Liver (tissue), 9 donors: ENCODE data around the gene ANKRD34C. TPM values are rescaled to one million over a fixed set of nuclear protein-coding genes. Genes with fewer than 3 reads are reported as not detected.

Source experiments
- DNase-seq: peaks from one replicate; pipeline ENCODE4 v3.0.0-alpha.2; 2017; ENCODE audit warnings: low spot score
- H3K27ac ChIP-seq, 2 donors: one replicate each; pipeline ENCODE4 v1.7.0; 2013; ENCODE audit warnings: inconsistent platforms in 2 of 2, low read length in 2 of 2, control low read depth in 1 of 2, low read depth in 1 of 2, mild to moderate bottlenecking in 1 of 2
- H3K27me3 ChIP-seq, 4 donors: one replicate each; pipeline versions ENCODE4 v1.6.1 to v1.7.0; 2013; ENCODE audit warnings: low read length in 3 of 4, inconsistent platforms in 1 of 4, mild to moderate bottlenecking in 1 of 4, moderate library complexity in 1 of 4; ENCODE audit not compliant: control insufficient read depth in 4 of 4, insufficient read depth in 4 of 4
- H3K36me3 ChIP-seq, 4 donors: one replicate each; pipeline versions ENCODE4 v1.6.1 to v1.7.0; 2013; ENCODE audit warnings: low read length in 3 of 4, mild to moderate bottlenecking in 3 of 4, low read depth in 1 of 4, moderate library complexity in 1 of 4; ENCODE audit not compliant: control insufficient read depth in 4 of 4, insufficient read depth in 3 of 4
- H3K4me1 ChIP-seq, 4 donors: one replicate each; pipeline versions ENCODE4 v1.6.1 to v1.7.0; 2013; ENCODE audit warnings: low read length in 3 of 4, mild to moderate bottlenecking in 3 of 4, moderate library complexity in 1 of 4; ENCODE audit not compliant: control insufficient read depth in 4 of 4, insufficient read depth in 4 of 4
- H3K4me3 ChIP-seq, 3 donors: one replicate each; pipeline versions ENCODE4 v1.6.1 to v1.7.0; 2013; ENCODE audit warnings: low read length in 3 of 3, control low read depth in 1 of 3, low read depth in 1 of 3, mild to moderate bottlenecking in 1 of 3
- H3K9ac ChIP-seq, 2 donors: one replicate each; pipeline ENCODE4 v1.7.0; 2013; ENCODE audit warnings: low read length in 2 of 2, mild to moderate bottlenecking in 2 of 2, moderate library complexity in 2 of 2, control low read depth in 1 of 2, low read depth in 1 of 2
- H3K9me3 ChIP-seq, 4 donors: one replicate each; pipeline versions ENCODE4 v1.6.1 to v1.7.0; 2013; ENCODE audit warnings: low read length in 3 of 4; ENCODE audit not compliant: control insufficient read depth in 4 of 4
- ATF3 ChIP-seq: IDR thresholded peaks from 2 replicates; pipeline ENCODE4 v1.6.1; 2016; ENCODE audit warnings: antibody characterized with exemption
- EGR1 ChIP-seq, 2 donors: IDR thresholded peaks; 2 replicates each; pipeline ENCODE4 v1.6.1; 2016 to 2018; ENCODE audit warnings: antibody characterized with exemption in 2 of 2, low read depth in 2 of 2
- FOXA2 ChIP-seq: IDR thresholded peaks from 2 replicates; pipeline ENCODE4 v1.6.1; 2016; ENCODE audit warnings: antibody characterized with exemption
- GABPA ChIP-seq, 2 donors: IDR thresholded peaks in 1 of 2; conservative IDR thresholded peaks in 1 of 2; 2 replicates each; pipeline ENCODE4 v1.6.1; 2016; ENCODE audit warnings: antibody characterized with exemption in 2 of 2, mild to moderate bottlenecking in 1 of 2, moderate library complexity in 1 of 2
- NR2F2 ChIP-seq: IDR thresholded peaks from 2 replicates; pipeline ENCODE4 v1.6.1; 2016; ENCODE audit warnings: antibody characterized with exemption
- RAD21 ChIP-seq, 2 donors: IDR thresholded peaks; 2 replicates each; pipeline ENCODE4 v1.6.1; 2016; ENCODE audit warnings: antibody characterized with exemption in 2 of 2, mild to moderate bottlenecking in 2 of 2
- REST ChIP-seq: IDR thresholded peaks from 2 replicates; pipeline ENCODE4 v1.6.1; 2016; ENCODE audit warnings: antibody characterized with exemption, mild to moderate bottlenecking
- RXRA ChIP-seq, 2 donors: IDR thresholded peaks; 2 replicates each; pipeline ENCODE4 v1.6.1; 2017 to 2018; ENCODE audit warnings: antibody characterized with exemption in 2 of 2, mild to moderate bottlenecking in 1 of 2
- SP1 ChIP-seq: IDR thresholded peaks from 2 replicates; pipeline ENCODE4 v1.6.1; 2018; ENCODE audit warnings: antibody characterized with exemption, mild to moderate bottlenecking
- TAF1 ChIP-seq: conservative IDR thresholded peaks from 2 replicates; pipeline ENCODE4 v1.6.1; 2016; ENCODE audit warnings: antibody characterized with exemption, mild to moderate bottlenecking
- ZBTB33 ChIP-seq: IDR thresholded peaks from 2 replicates; pipeline ENCODE4 v1.6.1; 2016; ENCODE audit warnings: antibody characterized with exemption
- WGBS: extraction: QIAGEN DNeasy Blood & Tissue Kit; methylation state at CpG from one replicate; pipeline ENCODE4 v1.1.7; 2013; 5-methylcytosine and 5-hydroxymethylcytosine counted together
- polyA plus RNA-seq, 2 donors: library from polyadenylated mRNA; stranded (reverse) in 1 of 2; unstranded in 1 of 2; fragments of 200-250 nt in 1 of 2; fragments of >200 nt in 1 of 2; fragmentation: Nextera tagmentation in 1 of 2; extraction: Ambion mirVana in 1 of 2; gene quantifications; one replicate each; pipeline versions ENCODE4 v1.2.1 to v1.2.3, GENCODE V29; 2013 to 2015
- total RNA-seq, 2 donors: library from RNA; depleted of rRNA; stranded (reverse); fragments of >200 nt; gene quantifications; one replicate each; pipeline ENCODE4 v1.2.3, GENCODE V29; 2014
- donor health status: healthy.
- donor health status: healthy.
- donor health status: healthy.
- donor health status: healthy.
- donor health status: healthy.

ANKRD34C gene
- total and polyA plus RNA-seq, 4 donors, result under 0.01 TPM; not detected in 3

GRCh38 chr15:79294075-79294474 lies 11.6 kb downstream of the ANKRD34C start:
- TF ChIP-seq GABPA (IDR thresholded peaks at IDR 0.05 in 1 of 2, conservative IDR thresholded peaks at IDR 0.05 in 1 of 2) (no peak), REST (peak; percentile 60), FOXA2 (no peak), NR2F2 (no peak), ZBTB33 (no peak), RXRA (IDR thresholded peaks at IDR 0.05) (no peak), RAD21 (IDR thresholded peaks at IDR 0.05) (no peak), SP1 (no peak), EGR1 (IDR thresholded peaks at IDR 0.05; ENCODE audit: low read depth in 2 of 2) (no peak)
- Histone ChIP-seq H3K9ac (no peak overlapping the region), H3K9me3 (no peaks in the 10 kb centered on the region), H3K27me3 (peaks cover 0 to under 1% (median 0%) of the 10 kb centered on the region in 4 donors), H3K36me3 (no peaks in the 10 kb centered on the region), H3K4me3 (no peak overlapping the region), H3K27ac (no peak overlapping the region), H3K4me1 (no peaks in the 10 kb centered on the region)
- 72% methylated on average over 7 of the region's 7 CpGs for WGBS
- DNase-seq, result no peak

GRCh38 chr15:79296583-79296982 lies 14.1 kb downstream of the ANKRD34C start:
- no peaks in the 10 kb centered on the region for H3K36me3 ChIP-seq
- TF ChIP-seq RAD21 (IDR thresholded peaks at IDR 0.05) (no peak), RXRA (IDR thresholded peaks at IDR 0.05) (no peak), ATF3 (no peak), TAF1 (no peak), ZBTB33 (no peak), NR2F2 (no peak), FOXA2 (no peak)
- H3K4me1 ChIP-seq, result no peaks in the 10 kb centered on the region
- DNase-seq, result no peak
- H3K4me3 ChIP-seq, result no peak overlapping the region
- no peaks in the 10 kb centered on the region for H3K9me3 ChIP-seq
- H3K9ac ChIP-seq, result no peak overlapping the region
- H3K27me3 ChIP-seq, result peaks cover 0 to 4% (median 0%) of the 10 kb centered on the region in 4 donors
- H3K27ac ChIP-seq, result no peak overlapping the region
- 40% methylated on average over 4 of the region's 4 CpGs for WGBS
